Endothelial cell (in vitro differentiated cells): ENCODE measurements around the gene CMTM6. TPM values are rescaled to one million over a fixed set of nuclear protein-coding genes. Genes with fewer than 3 reads are reported as not detected.
A peak's percentile ranks its signal among the peaks of the same experiment; 100 is the strongest.

Experiments used
- DNase-seq: peaks from one replicate; pipeline ENCODE4 v3.0.0; 2021; ENCODE audit warnings: low spot score
- H3K27ac Mint-ChIP-seq: one replicate; pipeline ENCODE4 v1.8.0; 2021; ENCODE audit warnings: mixed read lengths, inconsistent platforms; ENCODE audit not compliant: unreplicated experiment
- H3K27me3 Mint-ChIP-seq: one replicate; pipeline ENCODE4 v1.8.0; 2021; ENCODE audit warnings: mild to moderate bottlenecking, moderate library complexity, mixed read lengths, inconsistent platforms; ENCODE audit not compliant: unreplicated experiment
- H3K36me3 Mint-ChIP-seq: one replicate; pipeline ENCODE4 v1.8.0; 2021; ENCODE audit warnings: mild to moderate bottlenecking, low read depth, mixed read lengths, inconsistent platforms; ENCODE audit not compliant: unreplicated experiment
- H3K4me1 Mint-ChIP-seq: one replicate; pipeline ENCODE4 v1.8.0; 2021; ENCODE audit warnings: mild to moderate bottlenecking, mixed read lengths, inconsistent platforms; ENCODE audit not compliant: unreplicated experiment
- H3K4me3 Mint-ChIP-seq: one replicate; pipeline ENCODE4 v1.8.0; 2021; ENCODE audit warnings: mild to moderate bottlenecking, mixed read lengths, inconsistent platforms; ENCODE audit not compliant: unreplicated experiment
- H3K9me3 Mint-ChIP-seq: one replicate; pipeline ENCODE4 v1.8.0; 2021; ENCODE audit warnings: mixed read lengths, inconsistent platforms; ENCODE audit not compliant: unreplicated experiment
- long read RNA-seq: library from polyadenylated mRNA; unstranded; transcript quantifications from one replicate; pipeline ENCODE4 v2.0.0, GENCODE V29; 2020; ENCODE audit not compliant: unreplicated experiment
- total RNA-seq: library from RNA; stranded (reverse); fragmentation: NEBNext Ultra II Directional; extraction: Animal tissue kit (Norgen Biotek cat#: 25700); gene quantifications from one replicate; pipeline ENCODE4 v1.2.1, GENCODE V29; 2021; ENCODE audit not compliant: unreplicated experiment
- TF ChIP-seq, protein P1 (sequence below): fragments of 200-600 bp; sonication (generic); IDR thresholded peaks from one replicate; pipeline ENCODE4 v1.5.0; 2021; ENCODE audit warnings: antibody characterized with exemption; ENCODE audit not compliant: unreplicated experiment

CMTM6 gene
- total RNA-seq, result 59.9 TPM
- long read RNA-seq, transcript CMTM6-201 (4 exons, 3,863 nt), result major isoform, 115 of 120 reads
- long read RNA-seq, partial matches to known transcripts, result 1 of 120 reads
- long read RNA-seq, other reads (novel, unspliced or antisense), result 4 of 120 reads

DNA sequence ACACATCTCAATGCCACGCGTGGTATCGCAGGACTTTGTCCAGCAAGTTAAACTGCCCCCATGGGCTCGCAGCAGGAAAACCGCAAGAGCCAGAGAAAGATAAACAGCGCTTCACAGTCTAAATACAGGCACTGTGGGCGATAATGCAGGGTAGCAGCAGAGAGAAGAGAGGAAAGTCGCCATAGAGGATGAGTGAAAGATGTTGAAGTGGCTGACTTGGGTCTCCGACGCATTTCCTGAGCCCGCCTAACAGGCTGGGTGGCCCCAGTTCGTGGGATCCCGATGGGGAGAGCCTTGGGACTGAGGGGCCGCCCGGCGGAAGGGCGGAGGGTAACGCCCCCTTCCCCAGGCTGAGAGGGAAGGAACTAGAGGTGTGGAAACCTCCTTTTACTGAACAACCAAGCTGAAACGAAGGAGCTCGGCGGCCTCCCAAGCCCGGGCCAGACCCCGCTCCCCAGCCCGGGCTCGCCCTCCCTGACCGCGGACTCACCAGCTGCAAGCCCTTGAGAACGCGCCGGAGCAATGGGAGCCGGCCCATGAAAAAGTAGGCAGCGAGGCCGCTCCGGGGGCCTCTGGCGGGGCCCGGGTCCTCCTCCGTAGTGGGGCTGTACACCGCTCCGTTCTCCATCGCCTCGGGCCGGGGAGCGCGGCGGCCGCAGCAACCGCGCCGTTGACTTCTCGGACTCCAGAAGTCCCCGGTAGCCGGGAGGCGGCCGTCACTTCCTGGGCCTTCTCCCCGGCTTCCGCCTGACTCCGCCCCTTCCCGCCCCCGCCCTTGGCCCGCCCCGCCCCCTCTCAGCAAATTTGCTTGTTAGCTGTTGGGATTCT, at the start of gene CMTM6:
Gene CMTM6 (minus strand): TSS at position 735 of the 828 bp plus-strand sequence. CDS start 107 bp downstream, at position 628.
- DNase-seq, result peak; percentile 70
- peak within 1 kb of the TSS; percentile 100 for H3K27ac Mint-ChIP-seq
- H3K4me1 Mint-ChIP-seq, result peaks cover 47% of the 10 kb centered on the region
- peaks cover 14% of the 10 kb centered on the region for H3K36me3 Mint-ChIP-seq
- H3K9me3 Mint-ChIP-seq, result no peaks in the 10 kb centered on the region
- peaks cover 9% of the 10 kb centered on the region for H3K27me3 Mint-ChIP-seq
- TF ChIP-seq, protein P1, sequence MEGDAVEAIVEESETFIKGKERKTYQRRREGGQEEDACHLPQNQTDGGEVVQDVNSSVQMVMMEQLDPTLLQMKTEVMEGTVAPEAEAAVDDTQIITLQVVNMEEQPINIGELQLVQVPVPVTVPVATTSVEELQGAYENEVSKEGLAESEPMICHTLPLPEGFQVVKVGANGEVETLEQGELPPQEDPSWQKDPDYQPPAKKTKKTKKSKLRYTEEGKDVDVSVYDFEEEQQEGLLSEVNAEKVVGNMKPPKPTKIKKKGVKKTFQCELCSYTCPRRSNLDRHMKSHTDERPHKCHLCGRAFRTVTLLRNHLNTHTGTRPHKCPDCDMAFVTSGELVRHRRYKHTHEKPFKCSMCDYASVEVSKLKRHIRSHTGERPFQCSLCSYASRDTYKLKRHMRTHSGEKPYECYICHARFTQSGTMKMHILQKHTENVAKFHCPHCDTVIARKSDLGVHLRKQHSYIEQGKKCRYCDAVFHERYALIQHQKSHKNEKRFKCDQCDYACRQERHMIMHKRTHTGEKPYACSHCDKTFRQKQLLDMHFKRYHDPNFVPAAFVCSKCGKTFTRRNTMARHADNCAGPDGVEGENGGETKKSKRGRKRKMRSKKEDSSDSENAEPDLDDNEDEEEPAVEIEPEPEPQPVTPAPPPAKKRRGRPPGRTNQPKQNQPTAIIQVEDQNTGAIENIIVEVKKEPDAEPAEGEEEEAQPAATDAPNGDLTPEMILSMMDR, result no peak
- H3K4me3 Mint-ChIP-seq, result peak within 1 kb of the TSS; percentile 100

- Mint-ChIP-seq H3K9me3 (no peaks in the 10 kb centered on the region), H3K4me1 (peaks cover 25% of the 10 kb centered on the region), H3K36me3 (peaks cover 4% of the 10 kb centered on the region), H3K27ac (peak overlapping the region; percentile 17), H3K4me3 (no peak overlapping the region), H3K27me3 (peaks cover 1% of the 10 kb centered on the region)
- DNase-seq, result no peak
- TF ChIP-seq, protein P1, result no peak
Observed at GRCh38 chr3:32552013-32552412, 49.4 kb upstream of the CMTM6 start.

GRCh38 chr3:32551496-32551895, 48.8 kb upstream of the CMTM6 start:
- H3K27ac Mint-ChIP-seq, result peak overlapping the region; percentile 11
- TF ChIP-seq, protein P1, result no peak
- DNase-seq, result no peak
- no peaks in the 10 kb centered on the region for H3K9me3 Mint-ChIP-seq
- peaks cover 4% of the 10 kb centered on the region for H3K36me3 Mint-ChIP-seq
- peaks cover 1% of the 10 kb centered on the region for H3K27me3 Mint-ChIP-seq
- H3K4me3 Mint-ChIP-seq, result no peak overlapping the region
- H3K4me1 Mint-ChIP-seq, result peaks cover 22% of the 10 kb centered on the region

GRCh38 chr3:32551087-32551486, 48.4 kb upstream of the CMTM6 start:
- peaks cover 1% of the 10 kb centered on the region for H3K27me3 Mint-ChIP-seq
- no peak for DNase-seq
- no peak overlapping the region for H3K4me3 Mint-ChIP-seq
- H3K27ac Mint-ChIP-seq, result peak overlapping the region; percentile 11
- H3K4me1 Mint-ChIP-seq, result peaks cover 21% of the 10 kb centered on the region
- no peaks in the 10 kb centered on the region for H3K9me3 Mint-ChIP-seq
- TF ChIP-seq, protein P1, result no peak
- peaks cover 4% of the 10 kb centered on the region for H3K36me3 Mint-ChIP-seq

- Mint-ChIP-seq H3K9me3 (no peaks in the 10 kb centered on the region), H3K27ac (no peak overlapping the region), H3K36me3 (peaks cover 5% of the 10 kb centered on the region), H3K4me1 (no peaks in the 10 kb centered on the region), H3K27me3 (no peaks in the 10 kb centered on the region), H3K4me3 (no peak overlapping the region)
- TF ChIP-seq, protein P1, result no peak
- DNase-seq, result no peak
Observed at GRCh38 chr3:32545305-32545704, 42.7 kb upstream of the CMTM6 start.
